ENCODE measurements around the gene SPATA19. TPM values are rescaled to one million over a fixed set of nuclear protein-coding genes. Genes with fewer than 3 reads are reported as not detected.

The SPATA19 gene
- total RNA-seq, 1 donor, result not detected

- no peak for TF ChIP-seq CTCF (IDR thresholded peaks at IDR 0.05; ENCODE audit: extremely low read depth, low read depth, low read length)
- Histone ChIP-seq H3K4me3 (ENCODE audit: insufficient read depth, low read length) (no peak overlapping the region), H3K27ac (ENCODE audit: low read depth, low read length) (no peak overlapping the region)
Observed at GRCh38 chr11:133794205-133794604, 51.1 kb downstream of the SPATA19 start.

GRCh38 chr11:133793271-133794035 lies 51.9 kb downstream of the SPATA19 start:
- Histone ChIP-seq H3K4me1 (ENCODE audit: insufficient read depth, low read length) (no peaks in the 10 kb centered on the region), H3K4me2 (ENCODE audit: insufficient read depth, low read length) (no peak overlapping the region), H3K27ac (ENCODE audit: low read depth, low read length) (no peak overlapping the region), H3K36me3 (ENCODE audit: insufficient read depth, low read length) (no peaks in the 10 kb centered on the region), H2AFZ (ENCODE audit: low read length) (no peak overlapping the region), H3K27me3 (ENCODE audit: insufficient read depth, low read length) (no peaks in the 10 kb centered on the region), H4K20me1 (ENCODE audit: insufficient read depth, low read length) (no peaks in the 10 kb centered on the region), H3K9me3 (ENCODE audit: low read depth, low read length) (peaks cover 12% of the 10 kb centered on the region), H3K79me2 (ENCODE audit: insufficient read depth, low read length) (no peaks in the 10 kb centered on the region), H3K4me3 (ENCODE audit: insufficient read depth, low read length) (no peak overlapping the region)
- no peak for TF ChIP-seq CTCF (IDR thresholded peaks at IDR 0.05; ENCODE audit: extremely low read depth, low read depth, low read length)
- no peak for DNase-seq (ENCODE audit: insufficient read length, low spot score, missing footprints)

More at GRCh38 chr11:133794205-133794604, 51.1 kb downstream of the SPATA19 start:
- Histone ChIP-seq H3K27me3 (ENCODE audit: insufficient read depth, low read length) (no peaks in the 10 kb centered on the region), H3K9me3 (ENCODE audit: low read depth, low read length) (peaks cover 12% of the 10 kb centered on the region), H3K79me2 (ENCODE audit: insufficient read depth, low read length) (no peaks in the 10 kb centered on the region), H2AFZ (ENCODE audit: low read length) (no peak overlapping the region), H3K36me3 (ENCODE audit: insufficient read depth, low read length) (no peaks in the 10 kb centered on the region), H4K20me1 (ENCODE audit: insufficient read depth, low read length) (no peaks in the 10 kb centered on the region), H3K4me2 (ENCODE audit: insufficient read depth, low read length) (no peak overlapping the region), H3K4me1 (ENCODE audit: insufficient read depth, low read length) (no peaks in the 10 kb centered on the region)
- no peak for DNase-seq (ENCODE audit: insufficient read length, low spot score, missing footprints)

- H3K27me3 ChIP-seq (ENCODE audit: insufficient read depth, low read length), result no peaks in the 10 kb centered on the region
- no peak for DNase-seq (ENCODE audit: insufficient read length, low spot score, missing footprints)
- H3K36me3 ChIP-seq (ENCODE audit: insufficient read depth, low read length), result no peaks in the 10 kb centered on the region
- peaks cover 6% of the 10 kb centered on the region for H3K9me3 ChIP-seq (ENCODE audit: low read depth, low read length)
- no peak overlapping the region for H3K4me3 ChIP-seq (ENCODE audit: insufficient read depth, low read length)
- TF ChIP-seq CTCF (IDR thresholded peaks at IDR 0.05; ENCODE audit: extremely low read depth, low read depth, low read length), result no peak
- H3K27ac ChIP-seq (ENCODE audit: low read depth, low read length), result no peak overlapping the region
- H4K20me1 ChIP-seq (ENCODE audit: insufficient read depth, low read length), result no peaks in the 10 kb centered on the region
- H3K79me2 ChIP-seq (ENCODE audit: insufficient read depth, low read length), result no peaks in the 10 kb centered on the region
- no peak overlapping the region for H2AFZ ChIP-seq (ENCODE audit: low read length)
- H3K4me2 ChIP-seq (ENCODE audit: insufficient read depth, low read length), result no peak overlapping the region
- H3K4me1 ChIP-seq (ENCODE audit: insufficient read depth, low read length), result no peaks in the 10 kb centered on the region
Observed at GRCh38 chr11:133790995-133791394, 54.3 kb downstream of the SPATA19 start.

Other genes starting within 250 kb of the SPATA19 start
- gene IGSF9B, start 111.5 kb upstream of the SPATA19 start, total RNA-seq, result under 0.01 and 0.36 TPM in 2 replicates
- gene JAM3, start 223.6 kb upstream of the SPATA19 start, total RNA-seq, result 56.3 and 57.5 TPM in 2 replicates